HS-27A (cell line): Measurements from ENCODE around the gene BHLHE23.

ENCODE experiments used
- DNase-seq: peaks from one replicate; pipeline ENCODE4 v3.0.0-alpha.2; 2012; ENCODE audit warnings: low read depth, missing footprints

Gene BHLHE23

DNA sequence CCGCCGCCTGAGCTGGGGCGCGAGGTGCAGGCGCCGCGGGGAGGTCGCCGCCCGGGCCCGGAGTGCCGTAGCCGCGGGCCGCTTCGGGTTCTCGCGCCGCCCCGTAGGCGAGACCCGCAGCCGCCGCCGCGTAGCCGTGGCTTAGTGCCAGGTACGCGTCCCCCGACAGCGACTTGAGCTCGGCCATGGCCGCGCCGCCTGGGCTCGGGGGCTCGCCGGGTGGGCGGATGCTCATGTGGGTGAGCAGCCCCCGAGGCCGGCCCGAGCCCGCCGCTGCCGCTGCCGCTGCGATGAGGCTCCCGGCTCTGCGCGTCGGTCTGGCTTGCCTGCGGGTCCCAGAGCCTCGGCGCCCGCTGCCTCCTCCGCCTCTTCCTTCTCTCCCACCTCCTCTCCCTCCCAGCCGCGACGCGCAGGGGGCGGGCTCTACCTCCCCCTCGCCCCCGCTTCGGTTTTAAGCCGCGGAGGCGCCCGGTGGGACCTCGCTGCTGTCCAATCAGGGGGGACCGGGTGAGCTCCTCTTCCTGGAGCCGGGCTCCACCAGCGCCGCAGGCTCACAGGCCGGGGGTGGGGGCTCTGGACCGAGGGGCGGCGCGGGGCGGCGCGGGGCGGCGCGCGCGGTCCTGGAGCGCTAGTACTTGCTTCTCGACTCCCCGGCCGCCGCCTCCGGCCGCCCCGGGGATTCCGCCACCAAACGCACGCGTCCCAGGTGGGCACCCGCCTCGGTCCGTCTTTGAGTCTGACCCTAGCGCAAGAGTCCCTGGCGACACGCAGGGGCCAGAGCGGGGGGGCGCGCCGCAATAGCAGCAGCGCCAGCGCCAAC is at the start of gene BHLHE23:
BHLHE23 (minus strand) TSS at position 425 of the 820 bp plus-strand sequence; CDS start at position 235, 190 bp downstream.
- no peak for DNase-seq

DNA sequence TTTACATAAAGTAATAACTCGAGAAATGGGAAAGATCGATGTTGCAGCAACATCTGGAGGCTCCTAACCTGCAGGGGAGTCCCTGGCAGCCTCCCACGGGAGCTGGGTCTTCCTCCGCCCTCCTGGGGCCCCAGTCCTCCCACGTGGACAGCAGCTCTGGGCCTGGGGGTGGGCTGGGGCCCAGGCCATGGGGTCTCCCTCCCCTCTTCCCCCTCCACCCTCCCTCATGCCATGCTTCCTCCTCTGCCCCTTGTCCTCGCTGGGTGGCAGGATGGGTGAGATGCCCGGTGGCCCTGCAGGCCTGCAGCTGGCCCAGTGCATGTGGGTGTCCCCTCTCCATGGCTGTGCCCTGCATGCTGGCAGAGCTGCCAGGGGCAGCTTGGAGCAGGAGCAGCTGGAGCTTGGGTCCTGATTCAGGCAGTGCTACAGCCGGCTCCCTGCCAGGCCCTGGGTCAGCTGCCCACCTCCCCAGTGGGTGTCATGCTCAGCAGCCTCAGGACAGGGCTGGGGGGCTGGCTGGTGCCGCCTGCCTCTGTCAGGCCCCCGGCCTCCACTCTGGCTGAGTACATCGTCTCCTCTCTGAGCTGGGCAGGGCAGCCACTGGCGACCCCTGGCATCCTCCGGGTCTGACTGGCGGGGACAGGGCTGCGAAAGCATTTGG is 48.9 kb upstream of the BHLHE23 start:
- DNase-seq = no peak

DNA sequence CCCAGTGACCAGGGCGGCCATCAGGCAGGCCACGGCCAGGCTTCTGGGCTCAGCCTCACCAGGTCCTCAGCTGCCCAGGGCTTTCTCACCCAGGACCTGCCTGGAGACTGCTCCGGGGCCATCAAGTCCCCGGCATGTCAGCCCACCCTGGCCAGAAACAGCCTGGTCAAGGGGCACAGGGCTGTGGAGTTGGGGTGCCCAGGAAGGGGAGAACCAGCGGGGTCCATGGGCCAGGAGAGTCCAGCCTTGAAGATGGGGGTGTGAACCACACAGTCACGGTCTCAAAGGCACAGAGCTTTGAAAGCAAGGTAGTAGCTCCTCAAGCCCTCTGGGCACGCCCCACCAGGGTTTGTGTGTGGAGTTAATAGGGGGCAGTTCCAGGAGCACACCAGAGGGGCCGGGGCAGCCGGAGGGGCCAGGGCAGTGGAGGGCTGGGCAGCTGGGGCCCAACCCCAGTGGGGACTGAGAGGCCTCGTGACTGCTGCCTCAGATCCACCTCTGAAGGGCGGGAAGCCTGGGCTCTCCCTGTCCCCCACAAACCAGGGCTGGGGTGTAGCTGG is 48.0 kb upstream of the BHLHE23 start:
- DNase-seq = no peak

DNA sequence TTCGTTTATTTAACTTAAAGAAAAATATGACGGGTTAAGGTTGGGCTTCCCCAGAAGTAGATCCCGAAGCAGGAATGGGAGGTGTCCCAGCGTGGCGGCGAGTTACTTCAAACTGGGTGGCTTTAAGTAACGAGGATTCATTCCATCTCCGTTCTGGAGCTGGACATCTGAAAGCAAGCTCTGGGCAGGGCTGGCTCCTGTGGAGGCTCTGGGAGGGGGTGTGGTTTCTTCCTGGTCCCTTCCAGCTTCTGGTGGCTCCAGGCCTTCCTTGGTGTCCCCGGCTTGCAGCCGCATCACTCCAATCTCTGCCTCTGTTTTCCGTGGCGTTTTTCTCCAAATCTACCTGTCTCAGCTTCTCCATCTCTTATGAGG is 47.3 kb upstream of the BHLHE23 start:
- no peak for DNase-seq

DNA sequence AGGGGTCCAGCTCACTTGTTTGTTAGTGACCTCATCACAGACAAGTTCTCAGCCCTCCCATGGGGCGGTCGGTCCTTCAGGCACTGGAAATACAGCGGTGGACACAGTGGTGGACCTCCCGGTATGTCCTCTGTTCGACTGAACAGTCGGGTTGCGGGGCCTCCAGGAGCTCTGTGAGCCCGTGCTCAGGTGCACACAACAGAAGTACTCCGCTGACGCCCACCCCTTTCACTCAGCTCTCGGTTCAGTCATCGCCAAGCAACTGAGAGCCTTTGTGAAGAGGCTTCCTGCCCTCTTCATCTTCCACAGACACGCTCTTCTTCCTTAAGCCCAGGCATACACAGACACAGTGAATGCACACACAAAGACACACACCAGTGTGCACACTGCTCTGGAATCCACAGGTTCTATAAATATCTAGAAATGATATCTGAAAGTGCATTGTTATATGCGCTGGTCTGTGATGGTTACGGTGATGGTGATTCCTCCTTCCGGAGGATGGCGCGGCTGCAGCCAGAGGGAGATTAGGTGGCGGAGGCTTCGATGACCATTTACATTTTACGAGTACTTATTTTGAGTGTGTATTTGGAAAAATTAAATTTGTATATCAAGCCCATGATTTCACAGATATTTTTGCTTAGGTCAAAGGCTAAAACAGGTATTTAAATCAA is 46.8 kb upstream of the BHLHE23 start:
- DNase-seq = no peak

DNA sequence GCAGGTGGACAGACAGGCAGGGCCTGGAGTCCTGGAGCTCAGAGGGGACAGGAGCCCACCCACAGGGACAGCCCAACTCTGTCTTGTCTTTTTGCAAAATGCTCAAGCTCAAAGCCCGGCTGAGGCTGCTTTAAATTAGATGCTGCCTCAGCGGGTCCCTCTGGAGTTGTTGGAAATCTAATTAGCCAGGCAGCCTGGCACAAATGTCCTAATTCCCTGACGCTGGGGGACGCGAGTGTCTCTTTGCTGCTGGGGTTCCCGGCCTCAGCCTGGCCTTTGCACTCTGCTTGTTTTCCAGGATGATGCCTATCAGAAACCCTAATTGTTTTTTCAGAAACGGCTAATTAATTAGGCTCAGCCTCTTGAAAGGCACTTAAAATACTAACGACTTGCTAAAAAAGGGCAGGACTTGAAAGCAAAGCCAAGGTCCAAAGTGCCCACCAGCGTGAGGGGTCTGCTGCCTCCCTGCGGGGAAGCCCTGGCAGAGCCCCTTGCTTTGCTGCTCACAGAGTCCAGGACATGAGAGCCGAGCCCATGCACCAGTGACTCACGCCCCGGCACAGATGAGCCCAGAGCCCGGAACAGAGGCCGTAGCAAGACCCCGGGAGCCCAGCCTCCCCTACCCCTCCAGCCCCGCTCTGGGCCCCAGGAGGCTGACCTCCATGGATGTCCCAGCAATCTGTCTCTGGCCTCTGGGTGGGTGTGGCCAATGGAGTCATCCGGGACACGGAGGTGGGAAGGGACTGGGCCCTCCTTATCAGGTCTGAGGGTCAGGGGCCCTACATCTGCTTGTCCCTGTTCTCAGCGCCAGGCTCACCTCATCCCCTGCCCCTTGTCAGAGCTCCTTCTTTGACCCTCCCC is 46.0 kb upstream of the BHLHE23 start:
- no peak for DNase-seq

DNA sequence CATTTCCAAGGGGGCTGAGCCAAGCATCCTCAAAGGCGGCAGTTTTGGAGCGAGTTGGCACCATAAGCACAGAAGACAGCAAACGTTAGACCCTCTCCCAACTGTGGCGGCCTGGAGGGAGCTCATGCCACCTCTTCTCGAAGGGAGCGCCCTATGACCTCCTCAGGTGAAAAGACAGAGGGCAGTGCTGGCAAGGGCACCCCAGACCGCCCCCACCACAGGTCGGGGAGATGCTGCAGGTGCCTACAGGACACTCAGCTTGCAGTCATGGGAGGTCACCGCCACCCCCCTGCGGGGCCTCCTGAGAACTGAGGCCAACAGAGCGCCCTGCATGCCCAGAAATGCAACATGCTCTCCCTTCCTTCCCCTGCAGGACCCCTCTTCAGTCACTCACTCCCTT is 45.1 kb upstream of the BHLHE23 start:
- no peak for DNase-seq

DNA sequence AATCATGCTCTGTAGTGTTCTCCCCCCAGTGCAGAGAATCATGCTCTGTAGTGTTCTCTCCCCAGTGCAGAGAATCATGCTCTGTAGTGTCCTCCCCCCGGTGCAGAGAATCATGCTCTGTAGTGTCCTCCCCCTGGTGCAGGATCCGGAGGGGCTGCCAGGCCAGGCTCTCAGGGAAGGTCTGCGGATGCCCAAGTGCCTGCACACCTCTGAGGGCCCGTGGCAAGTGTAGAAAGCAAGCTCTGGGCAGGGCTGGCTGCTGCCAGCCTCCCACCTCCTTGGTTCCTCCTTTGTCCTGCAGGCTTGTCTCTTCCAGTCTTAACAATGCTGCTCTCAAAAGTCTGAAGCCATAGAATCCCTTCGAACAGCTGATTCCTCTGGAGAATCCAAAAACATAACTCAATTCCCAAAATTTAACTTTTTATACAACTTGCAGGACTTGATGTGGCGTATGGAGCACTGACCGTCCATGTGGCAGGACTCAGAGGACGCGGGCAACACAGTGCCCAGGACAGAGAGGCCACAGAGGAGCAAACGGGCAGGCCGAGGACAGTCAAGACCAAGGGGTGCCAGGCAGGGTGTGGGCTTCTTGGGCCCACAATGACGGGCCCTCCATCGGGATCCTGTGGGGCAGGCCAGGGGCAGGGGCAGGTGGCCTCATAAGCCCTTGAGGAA is 44.6 kb upstream of the BHLHE23 start:
- no peak for DNase-seq

DNA sequence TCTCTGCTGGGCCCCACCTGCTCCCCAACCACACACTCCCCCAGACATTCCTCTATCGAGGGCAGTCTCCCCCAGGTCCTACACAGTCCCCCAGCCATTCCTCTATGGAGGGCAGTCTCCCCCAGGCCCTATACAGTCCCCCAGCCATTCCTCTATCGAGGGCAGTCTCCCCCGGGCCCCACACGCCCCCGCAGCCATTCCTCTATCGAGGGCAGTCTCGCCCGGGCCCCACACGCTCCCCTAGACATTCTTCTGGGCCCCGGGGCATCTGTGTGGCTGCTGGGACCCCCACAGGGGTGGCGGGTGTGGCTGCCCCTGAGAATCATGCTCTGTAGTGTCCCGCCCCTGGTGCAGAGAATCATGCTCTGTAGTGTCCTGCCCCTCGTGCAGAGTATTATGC is 43.6 kb upstream of the BHLHE23 start:
- DNase-seq = no peak

DNA sequence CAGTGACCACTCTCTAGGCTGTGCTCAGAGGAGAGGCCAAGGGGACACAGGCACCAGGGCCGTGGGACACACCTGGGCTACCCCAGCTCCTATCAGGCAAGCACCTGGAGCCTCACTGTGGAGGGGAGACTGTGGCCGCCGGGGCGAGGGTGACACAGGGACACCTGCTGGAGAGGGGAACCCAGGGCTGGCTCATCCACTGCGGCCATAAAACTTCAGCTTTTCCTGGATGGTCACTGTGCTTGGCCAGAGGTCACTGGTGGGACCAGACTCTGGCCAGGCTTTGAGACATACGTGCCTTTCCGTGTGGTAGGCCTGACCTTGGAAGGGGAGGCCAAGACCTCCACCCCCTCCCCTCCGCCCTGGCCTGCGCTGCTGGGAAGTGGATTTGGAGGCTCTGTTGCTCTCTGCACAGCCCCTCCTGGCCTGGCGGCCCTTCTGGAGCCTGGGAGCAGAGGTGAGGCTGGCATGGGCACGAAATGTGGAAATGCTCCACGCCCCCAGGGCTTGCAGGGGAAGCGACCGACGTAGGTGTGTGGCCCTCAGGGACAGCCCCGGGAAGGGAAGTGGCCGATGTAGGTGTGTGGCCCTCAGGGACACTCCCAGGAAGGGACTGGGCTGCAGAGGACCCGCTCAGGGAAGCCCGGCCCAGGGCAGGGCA is 42.9 kb upstream of the BHLHE23 start:
- DNase-seq = no peak

DNA sequence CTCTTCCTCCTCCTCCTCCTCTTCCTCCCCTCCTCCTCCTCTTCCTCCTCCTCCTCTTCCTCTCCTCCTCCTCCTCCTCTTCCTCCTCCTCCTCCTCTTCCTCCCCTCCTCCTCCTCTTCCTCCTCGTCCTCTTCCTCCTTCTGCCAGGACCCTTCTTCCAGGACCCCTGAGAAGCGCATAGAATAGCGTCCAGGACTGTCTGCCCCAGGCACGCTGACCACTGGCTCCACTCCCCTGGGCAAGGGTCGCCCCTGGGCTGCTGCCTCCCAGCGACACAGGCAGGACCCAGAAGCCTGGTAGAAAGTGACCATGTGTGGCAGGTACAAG is 42.4 kb upstream of the BHLHE23 start:
- no peak for DNase-seq

DNA sequence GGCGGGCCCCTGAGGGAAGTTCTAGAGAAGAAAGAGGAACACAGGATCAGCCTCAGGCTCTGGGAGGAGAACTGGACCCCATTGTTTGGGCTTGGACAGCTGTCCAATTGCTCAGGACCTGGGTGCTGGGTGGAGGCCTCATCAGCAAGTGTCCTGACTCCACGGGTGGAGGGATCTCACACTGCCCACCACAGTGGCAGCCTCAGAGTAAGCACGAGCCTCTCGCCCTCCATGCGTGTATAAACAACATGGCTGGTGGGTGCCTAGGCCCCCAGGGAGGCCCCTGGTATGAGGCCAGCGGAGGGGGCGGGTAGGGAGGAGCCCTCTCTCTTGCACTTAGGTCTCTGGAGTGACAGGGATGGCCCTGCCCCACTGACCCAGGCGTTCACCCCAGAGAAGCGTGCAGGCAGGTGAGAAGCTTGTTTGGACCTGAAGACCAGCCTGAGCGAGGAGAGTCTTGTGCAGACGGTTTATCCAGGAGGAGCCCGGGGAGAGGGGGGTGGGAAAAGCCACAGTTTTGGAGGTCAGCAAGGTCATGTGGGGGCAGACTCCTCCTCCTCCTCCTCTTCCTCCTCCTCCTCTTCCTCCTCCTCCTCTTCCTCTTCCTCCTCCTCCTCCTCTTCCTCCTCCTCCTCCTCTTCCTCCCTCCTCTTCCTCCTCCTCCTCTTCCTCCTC is 41.9 kb upstream of the BHLHE23 start:
- no peak for DNase-seq

DNA sequence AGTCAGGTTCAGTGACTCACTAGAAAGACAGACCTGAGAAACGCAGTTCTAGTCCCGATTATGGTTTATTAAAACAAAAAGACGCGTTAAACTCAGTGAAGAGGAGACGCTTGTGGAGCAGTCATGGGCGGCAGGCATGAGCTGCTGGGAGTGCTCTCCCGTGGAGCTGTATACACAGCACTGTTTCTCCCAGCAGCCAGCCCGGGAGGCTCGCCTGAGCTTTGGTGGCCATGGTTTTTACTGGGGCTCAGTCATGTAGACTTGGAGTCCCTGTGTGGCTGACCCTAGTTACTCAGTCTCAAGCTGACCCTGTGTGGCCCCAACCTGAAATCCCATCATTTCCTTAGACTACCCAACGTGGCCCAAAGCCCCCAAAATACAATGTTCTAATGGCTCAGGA is 41.2 kb upstream of the BHLHE23 start:
- no peak for DNase-seq

DNA sequence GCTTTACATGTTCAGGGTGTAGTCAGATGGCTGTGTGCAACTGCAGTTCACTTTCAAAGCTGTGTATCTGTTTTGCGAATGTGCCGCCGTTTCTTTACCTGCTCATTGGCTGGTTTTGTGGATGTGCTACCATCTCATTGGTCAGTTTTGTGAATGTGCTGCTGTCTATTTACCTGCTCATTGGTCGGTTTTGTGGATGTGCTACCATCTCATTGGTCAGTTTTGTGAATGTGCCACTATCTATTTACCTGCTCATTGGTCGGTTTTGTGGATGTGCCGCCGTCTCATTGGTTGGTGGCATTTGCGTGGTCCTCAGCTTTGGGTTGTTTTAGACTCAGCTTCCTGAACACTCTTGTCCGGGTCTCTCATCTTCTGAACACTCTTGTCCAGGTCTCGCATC is 40.5 kb upstream of the BHLHE23 start:
- no peak for DNase-seq

DNA sequence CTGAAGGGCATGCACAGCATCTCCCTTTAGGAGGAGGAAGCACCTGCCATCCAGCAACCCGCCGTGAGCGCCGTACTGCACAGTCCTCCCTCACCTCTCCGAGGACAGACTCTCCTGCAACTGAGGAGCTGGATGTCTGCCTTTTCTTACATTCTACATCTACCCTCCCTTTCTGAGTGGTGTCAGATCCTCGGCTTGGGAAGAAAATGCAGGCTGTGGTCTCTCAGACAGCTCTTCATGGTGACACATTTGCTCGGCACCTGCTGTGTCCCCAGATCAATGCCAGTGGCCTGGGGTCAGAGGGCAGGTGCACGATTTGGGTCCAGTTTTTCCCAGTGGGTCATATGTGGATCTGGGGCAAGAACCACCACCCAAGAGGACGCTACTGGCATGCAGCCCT is 40.1 kb upstream of the BHLHE23 start:
- no peak for DNase-seq

DNA sequence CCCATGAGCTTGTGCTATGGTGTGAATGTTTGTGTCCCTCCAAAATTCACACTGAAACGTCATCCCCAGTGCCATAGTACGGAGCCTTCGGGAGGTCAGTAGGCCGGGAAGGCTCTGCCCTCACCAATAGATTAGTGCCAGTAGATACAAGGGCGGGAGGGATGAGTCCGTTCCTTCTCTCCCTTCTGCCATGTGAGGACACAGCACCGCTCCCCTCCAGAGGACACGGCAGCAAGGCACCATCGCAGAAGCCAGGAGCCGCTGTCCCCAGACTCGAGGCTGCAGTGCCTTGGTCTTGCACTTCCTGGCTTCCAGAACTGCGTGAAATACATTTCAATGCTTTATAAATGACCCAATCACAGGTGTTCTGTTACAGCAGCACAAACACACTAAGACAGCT is 39.2 kb upstream of the BHLHE23 start:
- DNase-seq = no peak

DNA sequence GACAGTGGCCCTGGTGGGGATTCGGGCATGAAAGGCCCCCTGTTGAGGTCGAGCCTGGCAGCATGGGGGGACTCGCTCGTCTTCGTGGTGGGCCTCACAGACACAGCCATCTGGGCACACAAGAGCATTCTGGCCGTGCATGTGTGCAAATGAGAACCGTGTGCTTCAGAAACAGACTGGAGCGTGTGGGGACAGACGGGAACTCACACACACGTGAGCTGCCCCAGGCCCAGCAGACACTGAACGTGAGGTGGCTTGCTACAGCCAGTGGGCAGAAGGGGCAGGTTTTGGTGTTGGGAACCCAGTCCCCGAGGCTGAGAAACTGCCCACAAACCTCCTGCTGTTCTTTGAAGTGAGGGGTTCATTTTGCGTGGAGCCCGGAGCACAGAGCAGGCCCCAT is 38.6 kb upstream of the BHLHE23 start:
- DNase-seq = no peak

DNA sequence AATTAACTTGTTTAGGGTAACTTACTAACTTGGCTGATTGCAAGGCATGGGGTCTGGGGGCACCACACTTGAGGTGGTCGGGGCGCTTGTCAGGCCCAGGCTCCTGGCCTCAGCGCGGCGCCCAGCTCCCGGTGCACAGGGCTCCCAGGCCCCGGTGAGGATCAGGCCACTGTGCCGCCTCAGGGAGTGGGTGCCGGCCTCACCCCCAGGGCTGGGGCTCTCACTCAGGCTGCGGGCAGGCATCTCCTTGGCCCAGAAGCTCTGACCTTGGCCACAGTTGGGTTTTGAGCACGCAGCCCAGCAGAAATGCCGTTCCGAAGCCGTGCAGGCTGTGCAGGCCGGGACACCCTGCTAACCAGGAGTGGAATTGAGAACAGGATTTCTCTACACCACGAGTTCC is 37.8 kb upstream of the BHLHE23 start:
- DNase-seq = no peak

DNA sequence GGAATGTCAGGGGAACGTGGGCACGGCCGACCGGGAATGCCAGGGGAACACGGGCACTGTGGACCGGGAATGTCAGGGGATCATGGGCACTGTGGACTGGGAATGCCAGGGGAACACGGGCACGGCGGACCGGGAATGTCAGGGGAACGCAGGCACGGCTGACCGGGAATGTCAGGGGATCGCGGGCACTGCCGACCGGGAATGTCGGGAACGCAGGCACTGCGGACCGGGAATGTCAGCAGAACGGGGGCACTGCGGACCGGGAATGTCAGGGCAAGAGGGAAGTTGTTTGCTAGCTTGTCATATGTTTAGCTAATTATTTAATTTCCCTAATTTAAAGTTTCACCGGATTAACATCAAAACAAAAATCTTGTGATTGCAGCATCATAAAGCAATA is 37.4 kb upstream of the BHLHE23 start:
- DNase-seq = no peak
